K562 (cell line): ENCODE measurements around the gene MYO1H.

Source experiments
- ESRRA ChIP-seq: fragments of 450-650 bp; IDR thresholded peaks from 2 replicates; pipeline ENCODE4 v1.6.1; 2014; ENCODE audit warnings: low read depth, mild to moderate bottlenecking, moderate library complexity, borderline replicate concordance
- FOS ChIP-seq: IDR thresholded peaks from 3 replicates; pipeline ENCODE4 v1.6.1; 2011; ENCODE audit not compliant: insufficient read length; ENCODE audit errors: extremely low read depth
- GABPA ChIP-seq: fragments of 200-800 bp; sonication (Bioruptor generic); conservative IDR thresholded peaks from 2 replicates; pipeline ENCODE4 v1.6.1; 2016; ENCODE audit warnings: low read depth, missing genetic modification characterization, missing compliant biosample characterization
- HDAC2 ChIP-seq: fragments of 450-650 bp; IDR thresholded peaks from 2 replicates; pipeline ENCODE4 v1.6.1; 2016; ENCODE audit warnings: mild to moderate bottlenecking
- POLR2A ChIP-seq: fragments of 450-650 bp; conservative IDR thresholded peaks from 2 replicates; pipeline ENCODE4 v1.6.1; 2016
- RNF219 ChIP-seq: fragments of 250-450 bp; sonication (Bioruptor Pico); IDR thresholded peaks from 2 replicates; pipeline ENCODE4 v1.5.0; 2022; ENCODE audit warnings: mild to moderate bottlenecking
- SIN3A ChIP-seq, 2 experiments: fragments of 150-350 bp in 1 of 2; IDR thresholded peaks; 2 replicates each; pipeline ENCODE4 v1.6.1; 2011 to 2016; ENCODE audit warnings: borderline replicate concordance in 2 of 2, low read depth in 2 of 2, low read length in 2 of 2, mild to moderate bottlenecking in 2 of 2, moderate library complexity in 2 of 2; ENCODE audit not compliant: control insufficient read depth in 1 of 2
- SPI1 ChIP-seq: IDR thresholded peaks from 2 replicates; pipeline ENCODE4 v1.6.1; 2011; ENCODE audit warnings: low read depth, low read length, control low read depth, borderline replicate concordance
- YY1 ChIP-seq, 3 experiments: IDR thresholded peaks; 2 replicates each; pipeline ENCODE4 v1.6.1; 2011; ENCODE audit warnings: low read length in 2 of 3, mild to moderate bottlenecking in 2 of 3, moderate library complexity in 2 of 3, borderline replicate concordance in 1 of 3, control low read depth in 1 of 3, low read depth in 1 of 3; ENCODE audit not compliant: insufficient read depth in 3 of 3, insufficient replicate concordance in 2 of 3, control insufficient read depth in 1 of 3, insufficient read length in 1 of 3; ENCODE audit errors: extremely low read depth in 1 of 3
- TF ChIP-seq, protein P1 (sequence below), 3 experiments: IDR thresholded peaks in 2 of 3; conservative IDR thresholded peaks in 1 of 3; 2 replicates each; pipeline ENCODE4 v1.5.1; 2011 to 2012; ENCODE audit warnings: low read length in 3 of 3, mild to moderate bottlenecking in 3 of 3, control low read depth in 2 of 3, improper control_type of control experiment in 1 of 3, inconsistent platforms in 1 of 3, low read depth in 1 of 3, mixed read lengths in 1 of 3, moderate library complexity in 1 of 3; ENCODE audit not compliant: insufficient read depth in 2 of 3
- TF ChIP-seq, protein P2 (sequence below): fragments of 450-650 bp; IDR thresholded peaks from 2 replicates; pipeline ENCODE4 v1.6.1; 2016; ENCODE audit warnings: antibody characterized with exemption
- TF ChIP-seq, protein P3 (sequence below): fragments of 450-650 bp; formaldehyde crosslinking; IDR thresholded peaks from 2 replicates; pipeline ENCODE4 v1.4.0; 2020; ENCODE audit warnings: mild to moderate bottlenecking, mixed read lengths

DNA sequence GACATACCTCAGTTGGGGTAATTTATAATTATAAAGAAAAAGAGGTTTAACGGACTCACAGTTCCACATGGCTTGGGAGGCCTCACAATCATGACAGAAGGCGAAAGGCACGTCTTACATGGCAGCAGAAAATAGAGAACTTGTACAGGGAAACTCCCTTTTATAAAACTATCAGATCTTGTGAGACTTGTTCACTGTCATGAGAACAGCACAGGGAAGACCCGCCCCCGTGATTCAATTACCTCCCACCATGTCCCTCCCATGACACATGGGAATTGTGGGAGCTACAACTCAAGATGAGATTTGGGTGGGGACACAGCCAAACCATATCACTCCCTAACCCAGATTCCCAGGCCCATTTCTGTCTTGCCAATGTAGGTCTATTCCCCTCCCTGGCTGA lies 22.1 kb downstream of the MYO1H start:
- TF ChIP-seq HDAC2 (no peak), RNF219 (no peak), ESRRA (no peak), FOS (no peak), POLR2A (no peak), YY1 (IDR thresholded peaks at IDR 0.05; ENCODE audit: borderline replicate concordance in 1 of 3, control insufficient read depth in 1 of 3, extremely low read depth in 1 of 3, insufficient read depth in 3 of 3, insufficient read length in 1 of 3, insufficient replicate concordance in 2 of 3, low read depth in 1 of 3, low read length in 2 of 3) (no peak), SIN3A (IDR thresholded peaks at IDR 0.05; ENCODE audit: borderline replicate concordance in 2 of 2, control insufficient read depth in 1 of 2, low read depth in 2 of 2, low read length in 2 of 2) (no peak), GABPA (tag) (no peak), SPI1 (no peak)
- TF ChIP-seq, protein P1, sequence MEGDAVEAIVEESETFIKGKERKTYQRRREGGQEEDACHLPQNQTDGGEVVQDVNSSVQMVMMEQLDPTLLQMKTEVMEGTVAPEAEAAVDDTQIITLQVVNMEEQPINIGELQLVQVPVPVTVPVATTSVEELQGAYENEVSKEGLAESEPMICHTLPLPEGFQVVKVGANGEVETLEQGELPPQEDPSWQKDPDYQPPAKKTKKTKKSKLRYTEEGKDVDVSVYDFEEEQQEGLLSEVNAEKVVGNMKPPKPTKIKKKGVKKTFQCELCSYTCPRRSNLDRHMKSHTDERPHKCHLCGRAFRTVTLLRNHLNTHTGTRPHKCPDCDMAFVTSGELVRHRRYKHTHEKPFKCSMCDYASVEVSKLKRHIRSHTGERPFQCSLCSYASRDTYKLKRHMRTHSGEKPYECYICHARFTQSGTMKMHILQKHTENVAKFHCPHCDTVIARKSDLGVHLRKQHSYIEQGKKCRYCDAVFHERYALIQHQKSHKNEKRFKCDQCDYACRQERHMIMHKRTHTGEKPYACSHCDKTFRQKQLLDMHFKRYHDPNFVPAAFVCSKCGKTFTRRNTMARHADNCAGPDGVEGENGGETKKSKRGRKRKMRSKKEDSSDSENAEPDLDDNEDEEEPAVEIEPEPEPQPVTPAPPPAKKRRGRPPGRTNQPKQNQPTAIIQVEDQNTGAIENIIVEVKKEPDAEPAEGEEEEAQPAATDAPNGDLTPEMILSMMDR (IDR thresholded peaks at IDR 0.05 in 2 of 3, conservative IDR thresholded peaks at IDR 0.05 in 1 of 3; ENCODE audit: insufficient read depth in 2 of 3, low read depth in 1 of 3, low read length in 3 of 3) = no peak
- TF ChIP-seq, protein P2, sequence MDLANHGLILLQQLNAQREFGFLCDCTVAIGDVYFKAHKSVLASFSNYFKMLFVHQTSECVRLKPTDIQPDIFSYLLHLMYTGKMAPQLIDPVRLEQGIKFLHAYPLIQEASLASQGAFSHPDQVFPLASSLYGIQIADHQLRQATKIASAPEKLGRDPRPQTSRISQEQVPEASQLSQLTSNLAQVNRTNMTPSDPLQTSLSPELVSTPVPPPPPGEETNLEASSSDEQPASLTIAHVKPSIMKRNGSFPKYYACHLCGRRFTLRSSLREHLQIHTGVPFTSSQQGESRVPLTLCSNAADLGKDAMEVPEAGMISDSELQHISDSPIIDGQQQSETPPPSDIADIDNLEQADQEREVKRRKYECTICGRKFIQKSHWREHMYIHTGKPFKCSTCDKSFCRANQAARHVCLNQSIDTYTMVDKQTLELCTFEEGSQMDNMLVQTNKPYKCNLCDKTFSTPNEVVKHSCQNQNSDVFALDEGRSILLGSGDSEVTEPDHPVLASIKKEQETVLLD = no peak
- TF ChIP-seq, protein P3, sequence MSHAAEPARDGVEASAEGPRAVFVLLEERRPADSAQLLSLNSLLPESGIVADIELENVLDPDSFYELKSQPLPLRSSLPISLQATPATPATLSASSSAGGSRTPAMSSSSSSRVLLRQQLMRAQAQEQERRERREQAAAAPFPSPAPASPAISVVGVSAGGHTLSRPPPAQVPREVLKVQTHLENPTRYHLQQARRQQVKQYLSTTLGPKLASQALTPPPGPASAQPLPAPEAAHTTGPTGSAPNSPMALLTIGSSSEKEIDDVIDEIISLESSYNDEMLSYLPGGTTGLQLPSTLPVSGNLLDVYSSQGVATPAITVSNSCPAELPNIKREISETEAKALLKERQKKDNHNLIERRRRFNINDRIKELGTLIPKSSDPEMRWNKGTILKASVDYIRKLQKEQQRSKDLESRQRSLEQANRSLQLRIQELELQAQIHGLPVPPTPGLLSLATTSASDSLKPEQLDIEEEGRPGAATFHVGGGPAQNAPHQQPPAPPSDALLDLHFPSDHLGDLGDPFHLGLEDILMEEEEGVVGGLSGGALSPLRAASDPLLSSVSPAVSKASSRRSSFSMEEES = no peak
